B cell (primary cell): ENCODE measurements around the gene SNAPC5.

Experiments
- CTCF ChIP-seq: fragments of 200-600 bp; IDR thresholded peaks from one replicate; pipeline ENCODE4 v1.8.0; 2022; ENCODE audit warnings: antibody characterized with exemption, mild to moderate bottlenecking
- EZH2 ChIP-seq: IDR thresholded peaks from 2 replicates; pipeline ENCODE4 v1.6.1; 2012; ENCODE audit warnings: borderline replicate concordance, low read depth, mild to moderate bottlenecking, moderate library complexity, low read length; ENCODE audit not compliant: insufficient read depth, poor library complexity, severe bottlenecking

- TF ChIP-seq CTCF = no peak
- TF ChIP-seq EZH2 = no peak
These were observed 45.1 kb downstream of the SNAPC5 start for GRCh38 chr15:66452420-66452819.
